Thyroid gland (tissue), 4 donors: ENCODE data around the gene PFN4. TPM values are rescaled to one million over a fixed set of nuclear protein-coding genes. Genes with fewer than 3 reads are reported as not detected.

Experiments
- DNase-seq, 2 donors: peaks; one replicate each; pipeline ENCODE4 v3.0.0-alpha.2; 2019
- H3K27ac ChIP-seq, 3 donors: fragments of 200-600 bp; sonication (generic); 1 replicate in 2 of 3; 2 replicates in 1 of 3; pipeline ENCODE4 v1.5.1; 2016 to 2019; ENCODE audit warnings: mild to moderate bottlenecking in 1 of 3, moderate library complexity in 1 of 3
- H3K27me3 ChIP-seq: fragments of 200-600 bp; sonication (generic); one replicate; pipeline ENCODE4 v1.5.1; 2019
- H3K36me3 ChIP-seq, 2 donors: fragments of 200-600 bp; sonication (generic); one replicate each; pipeline ENCODE4 v1.5.1; 2016 to 2019
- H3K4me1 ChIP-seq, 2 donors: fragments of 200-600 bp; sonication (generic); one replicate each; pipeline ENCODE4 v1.5.1; 2017 to 2019
- H3K4me3 ChIP-seq, 3 donors: fragments of 200-600 bp; sonication (generic); replicated peaks in 1 of 3; 1 replicate in 2 of 3; 2 replicates in 1 of 3; pipeline ENCODE4 v1.5.1; 2016; ENCODE audit warnings: mild to moderate bottlenecking in 1 of 3
- H3K9me3 ChIP-seq: fragments of 200-600 bp; sonication (generic); one replicate; pipeline ENCODE4 v1.5.1; 2017
- POLR2A ChIP-seq, 2 donors: fragments of 450-650 bp; IDR thresholded peaks; one replicate each; pipeline ENCODE4 v1.6.1; 2017; ENCODE audit warnings: antibody characterized with exemption in 2 of 2, mild to moderate bottlenecking in 2 of 2, moderate library complexity in 1 of 2
- WGBS, 2 donors: methylation state at CpG; one replicate each; pipeline ENCODE4 v1.1.5; 2017; 5-methylcytosine and 5-hydroxymethylcytosine counted together
- intact Hi-C: fragments of 100-400 bp; cut with DNase I; formaldehyde crosslinking; loops from one replicate; pipeline ENCODE4 v1.15.1; 2023
- total RNA-seq, 4 donors: library from RNA; depleted of rRNA; stranded (reverse); fragments of >200 nt; gene quantifications; one replicate each; pipeline ENCODE4 v1.2.3, GENCODE V29; 2016
- TF ChIP-seq, protein P1 (sequence below), 6 experiments: fragments of 200-600 bp in 3 of 6; fragments of 450-650 bp in 3 of 6; sonication (generic) in 3 of 6; IDR thresholded peaks; one replicate each; pipeline ENCODE4 v1.5.1; 2016 to 2019; ENCODE audit warnings: antibody characterized with exemption in 6 of 6, mild to moderate bottlenecking in 2 of 6, inconsistent platforms in 1 of 6, moderate library complexity in 1 of 6

Gene PFN4
- total RNA-seq, 4 donors from 2014 or later = 1.0 to 3.5 (median 2.0) TPM; not detected in 1

DNA sequence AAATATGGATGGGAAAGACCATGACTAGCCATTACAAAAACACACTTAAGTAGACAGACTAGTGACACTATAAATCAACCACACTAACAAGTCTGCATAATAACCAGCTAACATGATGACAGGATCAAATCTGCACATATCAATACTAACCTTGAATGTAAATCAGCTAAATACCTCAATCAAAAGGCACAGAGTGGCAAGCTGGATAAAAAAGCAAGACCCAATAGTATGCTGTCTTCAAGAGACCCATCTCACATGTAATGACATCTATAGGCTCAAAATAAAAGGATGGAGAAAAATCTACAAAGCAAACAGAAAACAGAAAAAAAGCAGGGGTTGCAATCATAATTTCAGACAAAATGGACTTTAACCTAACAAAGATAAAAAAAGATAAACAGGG, 16.3 kb downstream of the PFN4 start:
- no peak for DNase-seq

DNA sequence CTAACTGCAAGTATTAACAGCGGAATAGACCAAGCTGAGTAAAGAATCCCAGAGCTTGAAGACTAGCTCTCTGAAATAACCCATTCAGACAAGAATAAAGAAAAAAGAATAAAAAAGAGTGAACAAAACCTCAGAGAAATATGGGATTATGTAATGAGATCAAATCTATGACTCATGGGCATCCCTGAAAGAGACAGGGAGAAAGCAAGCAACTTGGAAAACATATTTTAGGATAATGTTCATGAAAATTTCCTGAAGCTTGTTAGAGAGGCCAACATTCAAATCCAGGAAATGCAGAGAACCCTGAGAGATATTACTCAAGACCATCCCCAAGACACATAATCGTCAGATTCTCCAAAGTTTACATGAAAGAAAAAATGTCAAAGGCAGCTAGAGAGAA, 17.3 kb downstream of the PFN4 start:
- no peak overlapping the region for H3K4me3 ChIP-seq
- intact Hi-C loops = no loop called here
- no peak overlapping the region for H3K27ac ChIP-seq
- TF ChIP-seq POLR2A (IDR thresholded peaks at IDR 0.05) = no peak
- TF ChIP-seq, protein P1, sequence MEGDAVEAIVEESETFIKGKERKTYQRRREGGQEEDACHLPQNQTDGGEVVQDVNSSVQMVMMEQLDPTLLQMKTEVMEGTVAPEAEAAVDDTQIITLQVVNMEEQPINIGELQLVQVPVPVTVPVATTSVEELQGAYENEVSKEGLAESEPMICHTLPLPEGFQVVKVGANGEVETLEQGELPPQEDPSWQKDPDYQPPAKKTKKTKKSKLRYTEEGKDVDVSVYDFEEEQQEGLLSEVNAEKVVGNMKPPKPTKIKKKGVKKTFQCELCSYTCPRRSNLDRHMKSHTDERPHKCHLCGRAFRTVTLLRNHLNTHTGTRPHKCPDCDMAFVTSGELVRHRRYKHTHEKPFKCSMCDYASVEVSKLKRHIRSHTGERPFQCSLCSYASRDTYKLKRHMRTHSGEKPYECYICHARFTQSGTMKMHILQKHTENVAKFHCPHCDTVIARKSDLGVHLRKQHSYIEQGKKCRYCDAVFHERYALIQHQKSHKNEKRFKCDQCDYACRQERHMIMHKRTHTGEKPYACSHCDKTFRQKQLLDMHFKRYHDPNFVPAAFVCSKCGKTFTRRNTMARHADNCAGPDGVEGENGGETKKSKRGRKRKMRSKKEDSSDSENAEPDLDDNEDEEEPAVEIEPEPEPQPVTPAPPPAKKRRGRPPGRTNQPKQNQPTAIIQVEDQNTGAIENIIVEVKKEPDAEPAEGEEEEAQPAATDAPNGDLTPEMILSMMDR (IDR thresholded peaks at IDR 0.05) = no peak
- no peaks in the 10 kb centered on the region for H3K27me3 ChIP-seq
- no peaks in the 10 kb centered on the region for H3K36me3 ChIP-seq
- no peaks in the 10 kb centered on the region for H3K9me3 ChIP-seq
- DNase-seq = no peak
- peaks cover 0 to 5% of the 10 kb centered on the region in 2 donors for H3K4me1 ChIP-seq
- WGBS, 2 donors = 21 to 48% methylated on average over 2 of the region's 2 CpGs

More for the DNA sequence above, 16.3 kb downstream of the PFN4 start:
- TF ChIP-seq, protein P1 (IDR thresholded peaks at IDR 0.05) = no peak
- TF ChIP-seq POLR2A (IDR thresholded peaks at IDR 0.05) = no peak
- Histone ChIP-seq H3K36me3 (no peaks in the 10 kb centered on the region), H3K9me3 (no peaks in the 10 kb centered on the region), H3K27ac (no peak overlapping the region), H3K4me1 (peaks cover 0 to 5% of the 10 kb centered on the region in 2 donors), H3K27me3 (no peaks in the 10 kb centered on the region), H3K4me3 (no peak overlapping the region)
- intact Hi-C loops = no loop called here

DNA sequence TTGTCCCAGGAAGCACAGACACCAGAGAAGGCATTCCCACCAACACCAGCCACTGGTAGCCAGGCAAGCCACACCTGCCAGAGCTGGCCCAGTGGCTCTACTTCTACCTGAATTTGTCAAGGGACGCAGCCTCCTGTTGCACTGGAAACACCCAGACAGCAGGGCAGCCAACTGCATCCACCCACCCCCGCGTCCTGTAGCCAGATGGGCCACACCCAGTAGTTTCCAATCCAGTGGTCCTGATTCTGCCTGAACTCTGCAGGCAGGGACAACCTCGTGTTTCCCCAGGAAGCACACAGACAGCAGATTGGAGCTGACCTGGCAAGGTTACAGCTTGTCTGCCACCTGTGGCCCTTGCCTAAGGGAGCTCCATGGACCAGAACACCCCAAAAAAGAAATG, 18.2 kb downstream of the PFN4 start:
- Histone ChIP-seq H3K4me3 (no peak overlapping the region), H3K4me1 (peaks cover 0 to 5% of the 10 kb centered on the region in 2 donors), H3K9me3 (no peaks in the 10 kb centered on the region), H3K27ac (no peak overlapping the region), H3K27me3 (no peaks in the 10 kb centered on the region), H3K36me3 (no peaks in the 10 kb centered on the region)
- intact Hi-C loops = no loop called here
- WGBS, 2 donors = 67 to 85% methylated on average over 1 to 4 of the region's 4 CpGs
- no peak for DNase-seq
- TF ChIP-seq, protein P1 (IDR thresholded peaks at IDR 0.05) = no peak
- no peak for TF ChIP-seq POLR2A (IDR thresholded peaks at IDR 0.05)

DNA sequence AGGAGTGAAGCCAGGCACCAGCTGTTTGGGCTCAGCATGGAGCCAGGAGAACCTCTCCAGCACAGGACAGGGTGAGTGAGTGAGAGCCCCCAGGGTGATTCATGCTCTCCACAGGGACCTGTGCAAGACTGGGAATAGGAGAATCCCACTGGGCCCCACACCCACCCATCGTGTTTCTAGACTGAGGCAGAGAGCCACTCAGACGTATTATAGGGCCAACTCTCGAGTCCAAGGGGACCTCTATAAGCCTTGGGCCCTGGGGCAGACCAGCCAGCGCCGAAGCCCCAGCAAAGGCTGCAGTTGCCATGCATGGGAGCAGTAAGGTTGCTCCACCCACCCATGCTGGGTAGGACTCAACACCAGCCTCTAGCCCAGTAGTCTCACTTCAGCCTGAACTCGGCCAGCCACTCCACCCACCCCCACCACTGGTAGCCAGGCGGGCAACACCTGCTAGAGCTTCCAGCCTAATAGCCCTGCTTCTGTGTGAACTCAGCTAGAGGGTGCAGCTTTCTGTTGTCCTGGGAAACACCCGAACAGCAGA, 19.0 kb downstream of the PFN4 start:
- WGBS, 2 donors = 88 to 100% methylated on average over 2 to 5 of the region's 8 CpGs
- H3K9me3 ChIP-seq = no peaks in the 10 kb centered on the region

DNA sequence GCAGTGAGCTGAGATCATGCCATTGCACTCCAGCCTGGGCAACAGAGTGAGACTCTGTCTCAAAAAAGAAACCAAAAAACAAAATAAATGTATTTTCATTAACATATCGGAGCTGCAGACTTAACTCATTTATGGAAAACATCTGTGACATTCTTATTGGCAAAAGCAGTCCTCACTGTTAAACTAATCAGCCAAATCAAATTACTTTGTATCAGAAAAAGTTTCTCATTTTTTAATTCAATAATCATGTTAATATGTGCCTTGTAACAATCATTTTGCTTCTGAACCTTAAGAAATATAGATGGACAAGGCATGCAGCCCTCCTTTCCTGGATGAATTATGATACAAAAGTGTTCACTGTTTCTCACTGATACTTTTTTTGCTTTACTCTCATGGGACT, 20.5 kb downstream of the PFN4 start:
- Histone ChIP-seq H3K36me3 (no peaks in the 10 kb centered on the region), H3K27ac (no peak overlapping the region), H3K4me3 (no peak overlapping the region), H3K4me1 (peaks cover 0 to 5% of the 10 kb centered on the region in 2 donors), H3K27me3 (no peaks in the 10 kb centered on the region), H3K9me3 (no peaks in the 10 kb centered on the region)
- TF ChIP-seq POLR2A (IDR thresholded peaks at IDR 0.05) = no peak
- TF ChIP-seq, protein P1 (IDR thresholded peaks at IDR 0.05) = no peak
- 91 to 95% methylated on average over 1 of the region's 1 CpG for WGBS, 2 donors
- intact Hi-C loops = no loop called here
- no peak for DNase-seq

More for the DNA sequence above, 19.0 kb downstream of the PFN4 start:
- Histone ChIP-seq H3K36me3 (no peaks in the 10 kb centered on the region), H3K4me3 (no peak overlapping the region), H3K4me1 (peaks cover 0 to 5% of the 10 kb centered on the region in 2 donors), H3K27ac (no peak overlapping the region), H3K27me3 (no peaks in the 10 kb centered on the region)
- intact Hi-C loops = no loop called here
- no peak for DNase-seq
- TF ChIP-seq, protein P1 (IDR thresholded peaks at IDR 0.05) = no peak
- TF ChIP-seq POLR2A (IDR thresholded peaks at IDR 0.05) = no peak
